ENCODE data around the gene PARP16.

The PARP16 gene

DNA sequence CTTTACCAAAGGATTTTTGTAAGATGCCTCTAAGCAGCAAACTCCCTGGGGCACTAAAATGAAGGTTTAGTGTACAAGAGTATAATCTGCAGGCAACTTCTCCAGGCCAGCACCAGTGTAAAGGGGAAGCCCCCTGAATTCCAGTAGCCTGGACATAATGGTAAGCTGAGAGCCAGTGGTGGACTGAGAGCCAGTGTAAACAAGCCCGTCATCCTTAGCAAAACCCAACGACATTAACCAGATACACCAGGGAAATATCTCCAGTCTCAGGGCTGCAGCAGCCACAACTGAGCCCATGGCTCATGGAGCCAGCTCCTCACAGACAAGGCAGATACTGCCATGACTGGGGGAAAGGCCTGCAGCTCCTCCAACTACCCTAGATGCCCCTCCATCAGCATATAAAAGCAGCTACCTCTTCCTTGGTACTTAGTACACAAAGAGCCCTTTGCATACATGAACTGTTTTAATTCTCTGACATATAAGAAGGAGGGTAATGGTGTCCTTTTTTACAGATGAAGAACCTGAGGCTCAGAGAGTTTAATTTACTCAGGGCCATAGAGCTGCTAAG, 21.7 kb downstream of the PARP16 start:
- H2AFZ ChIP-seq (ENCODE audit: low read length), result no peak overlapping the region
- H3K27me3 ChIP-seq (ENCODE audit: insufficient read depth, low read length), result no peaks in the 10 kb centered on the region
- H3K27ac ChIP-seq (ENCODE audit: low read depth, low read length, poor library complexity, severe bottlenecking), result no peak overlapping the region
- H3K4me3 ChIP-seq (ENCODE audit: low read depth, low read length, poor library complexity, severe bottlenecking), result no peak overlapping the region
- H3K9me2 ChIP-seq (ENCODE audit: low read depth, low read length), result no peaks in the 10 kb centered on the region
- peaks cover 17% of the 10 kb centered on the region; the same call in 1 of the 2 replicates for H3K36me3 ChIP-seq (ENCODE audit: insufficient read depth, low read length)
- no peak overlapping the region for H3K9ac ChIP-seq (ENCODE audit: low read length)
- H3K9me3 ChIP-seq (ENCODE audit: low read length), result no peaks in the 10 kb centered on the region
- no peaks in the 10 kb centered on the region for H3K4me1 ChIP-seq (ENCODE audit: insufficient read depth, low read length, severe bottlenecking)
- H3K4me2 ChIP-seq (ENCODE audit: low read length), result no peak overlapping the region
- H3F3A ChIP-seq (ENCODE audit: insufficient read depth, low read length), result no peaks in the 10 kb centered on the region
- H3K79me2 ChIP-seq (ENCODE audit: insufficient read depth, low read length), result no peaks in the 10 kb centered on the region
- no peaks in the 10 kb centered on the region for H4K20me1 ChIP-seq (ENCODE audit: insufficient read depth, low read length)
- TF ChIP-seq, protein P1, sequence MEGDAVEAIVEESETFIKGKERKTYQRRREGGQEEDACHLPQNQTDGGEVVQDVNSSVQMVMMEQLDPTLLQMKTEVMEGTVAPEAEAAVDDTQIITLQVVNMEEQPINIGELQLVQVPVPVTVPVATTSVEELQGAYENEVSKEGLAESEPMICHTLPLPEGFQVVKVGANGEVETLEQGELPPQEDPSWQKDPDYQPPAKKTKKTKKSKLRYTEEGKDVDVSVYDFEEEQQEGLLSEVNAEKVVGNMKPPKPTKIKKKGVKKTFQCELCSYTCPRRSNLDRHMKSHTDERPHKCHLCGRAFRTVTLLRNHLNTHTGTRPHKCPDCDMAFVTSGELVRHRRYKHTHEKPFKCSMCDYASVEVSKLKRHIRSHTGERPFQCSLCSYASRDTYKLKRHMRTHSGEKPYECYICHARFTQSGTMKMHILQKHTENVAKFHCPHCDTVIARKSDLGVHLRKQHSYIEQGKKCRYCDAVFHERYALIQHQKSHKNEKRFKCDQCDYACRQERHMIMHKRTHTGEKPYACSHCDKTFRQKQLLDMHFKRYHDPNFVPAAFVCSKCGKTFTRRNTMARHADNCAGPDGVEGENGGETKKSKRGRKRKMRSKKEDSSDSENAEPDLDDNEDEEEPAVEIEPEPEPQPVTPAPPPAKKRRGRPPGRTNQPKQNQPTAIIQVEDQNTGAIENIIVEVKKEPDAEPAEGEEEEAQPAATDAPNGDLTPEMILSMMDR (IDR thresholded peaks at IDR 0.05; ENCODE audit: low read length), result no peak
- no peak for TF ChIP-seq EZH2 (IDR thresholded peaks at IDR 0.05; ENCODE audit: borderline replicate concordance, low read length)

DNA sequence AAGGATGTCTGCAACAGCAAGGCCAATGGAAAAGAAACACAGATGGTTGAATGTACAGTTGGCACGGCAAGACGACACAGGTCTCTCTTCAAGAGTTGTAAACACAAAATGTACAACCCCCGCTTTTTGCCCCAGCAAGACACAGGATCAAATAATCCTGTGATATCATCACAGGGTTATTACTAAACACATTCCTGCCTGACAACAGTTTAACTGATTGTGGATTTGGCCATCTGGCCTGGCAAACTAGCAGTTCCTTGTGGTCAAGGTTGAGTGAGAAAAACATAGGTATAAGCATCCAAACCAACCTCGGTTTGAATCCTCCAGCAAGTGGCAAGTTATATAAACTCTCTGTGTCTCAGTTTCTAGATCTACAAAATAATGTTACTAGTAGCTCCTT, 23.4 kb downstream of the PARP16 start:
- Histone ChIP-seq H3K9me3 (ENCODE audit: low read length) (no peaks in the 10 kb centered on the region), H3K4me1 (ENCODE audit: insufficient read depth, low read length, severe bottlenecking) (no peaks in the 10 kb centered on the region), H3K4me3 (ENCODE audit: low read depth, low read length, poor library complexity, severe bottlenecking) (no peak overlapping the region), H2AFZ (ENCODE audit: low read length) (no peak overlapping the region), H3K36me3 (ENCODE audit: insufficient read depth, low read length) (peaks cover 33% of the 10 kb centered on the region), H3F3A (ENCODE audit: insufficient read depth, low read length) (no peaks in the 10 kb centered on the region), H3K4me2 (ENCODE audit: low read length) (no peak overlapping the region), H3K9ac (ENCODE audit: low read length) (no peak overlapping the region), H4K20me1 (ENCODE audit: insufficient read depth, low read length) (no peaks in the 10 kb centered on the region), H3K27ac (ENCODE audit: low read depth, low read length, poor library complexity, severe bottlenecking) (no peak overlapping the region), H3K79me2 (ENCODE audit: insufficient read depth, low read length) (no peaks in the 10 kb centered on the region), H3K9me2 (ENCODE audit: low read depth, low read length) (no peaks in the 10 kb centered on the region), H3K27me3 (ENCODE audit: insufficient read depth, low read length) (no peaks in the 10 kb centered on the region)
- TF ChIP-seq, protein P1 (IDR thresholded peaks at IDR 0.05; ENCODE audit: low read length), result no peak
- no peak for TF ChIP-seq EZH2 (IDR thresholded peaks at IDR 0.05; ENCODE audit: borderline replicate concordance, low read length)

DNA sequence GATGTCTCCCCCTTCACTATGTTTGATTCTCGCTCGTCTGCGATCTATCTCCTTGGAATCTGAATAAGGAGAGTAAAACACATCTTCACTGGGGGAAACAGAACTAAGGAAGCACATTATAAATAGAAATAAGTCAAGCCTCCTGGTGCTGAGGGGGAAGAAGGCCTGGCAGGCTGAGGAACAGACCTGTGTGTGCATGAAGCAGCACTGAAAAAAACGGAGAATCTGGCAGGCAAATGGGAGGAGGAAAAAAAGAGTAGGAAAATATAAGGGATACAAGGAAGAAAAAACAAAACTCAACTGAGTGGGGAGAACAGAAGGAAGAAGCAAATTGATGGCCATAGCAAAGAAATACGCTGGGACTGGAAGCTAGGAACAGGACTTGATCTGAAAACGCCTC, 25.7 kb downstream of the PARP16 start:
- Histone ChIP-seq H3K9me2 (ENCODE audit: low read depth, low read length) (no peaks in the 10 kb centered on the region), H3K4me2 (ENCODE audit: low read length) (no peak overlapping the region), H3K9ac (ENCODE audit: low read length) (no peak overlapping the region), H3F3A (ENCODE audit: insufficient read depth, low read length) (no peaks in the 10 kb centered on the region), H3K36me3 (ENCODE audit: insufficient read depth, low read length) (peaks cover 39% of the 10 kb centered on the region), H3K4me3 (ENCODE audit: low read depth, low read length, poor library complexity, severe bottlenecking) (no peak overlapping the region), H3K9me3 (ENCODE audit: low read length) (no peaks in the 10 kb centered on the region), H2AFZ (ENCODE audit: low read length) (no peak overlapping the region), H3K27ac (ENCODE audit: low read depth, low read length, poor library complexity, severe bottlenecking) (no peak overlapping the region), H4K20me1 (ENCODE audit: insufficient read depth, low read length) (no peaks in the 10 kb centered on the region), H3K27me3 (ENCODE audit: insufficient read depth, low read length) (no peaks in the 10 kb centered on the region), H3K79me2 (ENCODE audit: insufficient read depth, low read length) (no peaks in the 10 kb centered on the region), H3K4me1 (ENCODE audit: insufficient read depth, low read length, severe bottlenecking) (no peaks in the 10 kb centered on the region)
- TF ChIP-seq, protein P1 (IDR thresholded peaks at IDR 0.05; ENCODE audit: low read length), result no peak
- TF ChIP-seq EZH2 (IDR thresholded peaks at IDR 0.05; ENCODE audit: borderline replicate concordance, low read length), result no peak
